Measurements from ENCODE around the gene SFTA2.

SFTA2 gene

GRCh38 chr6:30884521-30885480, 47.2 kb downstream of the SFTA2 start:
- peak; percentile 41 for DNase-seq (ENCODE audit: extremely low read depth, insufficient read length)
- Histone ChIP-seq H3K36me3 (ENCODE audit: control insufficient read depth, insufficient read depth, low read length) (peaks cover 1% of the 10 kb centered on the region; the same call in 1 of the 2 replicates), H3K4me3 (replicated peaks; ENCODE audit: low read depth, low read length) (peak overlapping the region; percentile 67), H3K27me3 (replicated peaks; ENCODE audit: control insufficient read depth, insufficient read depth, low read length) (no peaks in the 10 kb centered on the region)
- no peak for TF ChIP-seq CTCF (IDR thresholded peaks at IDR 0.05; ENCODE audit: insufficient read depth, low read length, poor library complexity, severe bottlenecking)

DNA sequence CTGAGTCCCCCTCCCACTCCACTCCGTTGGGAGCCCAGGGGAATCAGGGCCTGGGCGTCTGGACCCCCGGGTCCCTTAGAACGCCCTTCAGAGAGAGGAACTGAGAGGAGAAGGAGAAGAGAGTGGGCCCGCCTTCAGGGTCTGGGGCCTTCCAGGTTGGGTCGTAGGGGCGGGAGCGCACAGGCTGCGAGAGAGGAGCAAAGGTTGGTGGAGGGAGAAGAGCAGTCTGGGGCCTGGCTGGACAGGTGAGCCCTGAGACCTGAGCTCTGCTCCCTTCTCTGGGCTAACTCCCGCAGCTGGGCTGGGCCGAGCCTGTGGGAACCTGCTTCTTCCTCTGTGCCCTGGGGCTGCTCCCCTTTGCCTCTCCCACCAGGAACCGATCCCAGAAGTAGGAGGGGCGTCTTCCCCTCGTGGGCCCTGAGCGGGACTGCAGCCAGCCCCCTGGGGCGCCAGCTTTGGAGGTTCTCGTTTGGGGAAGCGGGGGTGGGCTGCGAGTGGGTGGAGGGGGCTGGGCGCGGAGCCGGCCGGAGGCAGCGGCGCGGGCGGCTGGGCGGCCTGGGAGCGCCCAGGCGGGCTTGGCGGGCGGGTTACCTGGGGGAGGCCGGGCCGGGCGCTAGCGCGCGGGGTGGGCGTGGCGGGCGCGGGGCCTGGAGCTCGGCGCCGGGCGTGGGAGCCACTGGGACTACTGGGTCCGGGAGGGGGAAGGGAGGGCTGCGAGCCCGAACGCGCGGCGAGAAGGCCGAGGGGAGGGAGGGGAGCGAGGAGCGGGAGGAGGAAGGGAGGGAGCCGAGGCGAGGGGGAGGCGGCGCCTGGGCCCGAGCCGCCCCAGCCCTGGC, 48.1 kb downstream of the SFTA2 start, which contains the start of gene DDR1:
DDR1 (plus strand) TSS at position 835 of the 836 bp plus-strand sequence. CDS start 4,211 bp downstream, outside the sequence.
- Histone ChIP-seq H3K27me3 (replicated peaks; ENCODE audit: control insufficient read depth, insufficient read depth, low read length) (no peaks in the 10 kb centered on the region), H3K4me3 (replicated peaks; ENCODE audit: low read depth, low read length) (peak within 1 kb of the TSS; percentile 67), H3K36me3 (ENCODE audit: control insufficient read depth, insufficient read depth, low read length) (no peaks in the 10 kb centered on the region)
- DNase-seq (ENCODE audit: extremely low read depth, insufficient read length) = peak; percentile 60
- TF ChIP-seq CTCF (IDR thresholded peaks at IDR 0.05; ENCODE audit: insufficient read depth, low read length, poor library complexity, severe bottlenecking) = no peak

- Histone ChIP-seq H3K4me3 (replicated peaks; ENCODE audit: low read depth, low read length) (peak overlapping the region; percentile 48), H3K36me3 (ENCODE audit: control insufficient read depth, insufficient read depth, low read length) (no peaks in the 10 kb centered on the region), H3K27me3 (replicated peaks; ENCODE audit: control insufficient read depth, insufficient read depth, low read length) (no peaks in the 10 kb centered on the region)
- TF ChIP-seq CTCF (IDR thresholded peaks at IDR 0.05; ENCODE audit: insufficient read depth, low read length, poor library complexity, severe bottlenecking) = no peak
- peak; percentile 62 for DNase-seq (ENCODE audit: extremely low read depth, insufficient read length)
These were observed 48.9 kb downstream of the SFTA2 start for GRCh38 chr6:30882759-30883684.

GRCh38 chr6:30882204-30882758, 49.7 kb downstream of the SFTA2 start:
- Histone ChIP-seq H3K36me3 (ENCODE audit: control insufficient read depth, insufficient read depth, low read length) (no peaks in the 10 kb centered on the region), H3K4me3 (replicated peaks; ENCODE audit: low read depth, low read length) (no peak overlapping the region), H3K27me3 (replicated peaks; ENCODE audit: control insufficient read depth, insufficient read depth, low read length) (no peaks in the 10 kb centered on the region)
- no peak for TF ChIP-seq CTCF (IDR thresholded peaks at IDR 0.05; ENCODE audit: insufficient read depth, low read length, poor library complexity, severe bottlenecking)
- DNase-seq (ENCODE audit: extremely low read depth, insufficient read length) = no peak

Measured in GM06990 (cell line).